ENCODE measurements around the gene JADE2.

GRCh38 chr5:134534726-134535110 is 9.2 kb downstream of the JADE2 start:
- TF ChIP-seq POLR2A (IDR thresholded peaks at IDR 0.05): no peak
- TF ChIP-seq CTCF (IDR thresholded peaks at IDR 0.05): no peak

Data from heart left ventricle (tissue), 13 donors.